T-cell (primary cell): ENCODE results near the gene TMCO4. TPM values are rescaled to one million over a fixed set of nuclear protein-coding genes. Genes with fewer than 3 reads are reported as not detected.

Source experiments
- ATAC-seq, 4 experiments: fragments of 200-7000 bp in 3 of 4; fragments of 150-1000 bp in 1 of 4; cut with Tn5 transposase; replicated peaks in 1 of 4; 1 replicate in 3 of 4; 2 replicates in 1 of 4; pipeline ENCODE4 v1.10.0; 2021; ENCODE audit warnings: moderate library complexity in 3 of 4, mild to moderate bottlenecking in 2 of 4, moderate number of reproducible peaks in 1 of 4
- CTCF ChIA-PET, 2 donors: fragments of 300-600 bp; sonication (Branson Sonifier 250); formaldehyde crosslinking; loops; one replicate each; lab custom pipeline; 2022; ENCODE audit warnings: antibody characterized with exemption in 2 of 2; lab: Charles Lee
- POLR2A ChIA-PET, 2 donors: fragments of 300-600 bp; sonication (Branson Sonifier 250); formaldehyde crosslinking; loops; one replicate each; lab custom pipeline; 2022; ENCODE audit warnings: antibody characterized with exemption in 2 of 2; lab: Charles Lee
- DNase-seq, 35 experiments: peaks; one replicate each; pipeline versions ENCODE4 v3.0.0 to v3.0.0-alpha.2; 2013 to 2023
- H3K27ac ChIP-seq: one replicate; pipeline ENCODE4 v1.5.1; 2013; ENCODE audit warnings: low read length
- H3K27me3 ChIP-seq, 2 experiments: replicated peaks in 1 of 2; 1 replicate in 1 of 2; 2 replicates in 1 of 2; pipeline versions ENCODE4 v1.6.1 to v1.7.0; 2013; ENCODE audit warnings: low read length in 1 of 2, mixed read lengths in 1 of 2; ENCODE audit not compliant: control insufficient read depth in 2 of 2, insufficient read depth in 2 of 2; ENCODE audit errors: extremely low read depth in 1 of 2
- H3K36me3 ChIP-seq, 2 donors: 1 replicate in 1 of 2; 2 replicates in 1 of 2; pipeline versions ENCODE4 v1.6.1 to v1.7.0; 2013; ENCODE audit warnings: low read length in 1 of 2; ENCODE audit not compliant: control insufficient read depth in 2 of 2, insufficient read depth in 1 of 2; ENCODE audit errors: extremely low read depth in 1 of 2
- H3K4me1 ChIP-seq, 2 experiments: 1 replicate in 1 of 2; 2 replicates in 1 of 2; pipeline versions ENCODE4 v1.6.1 to v1.7.0; 2013; ENCODE audit warnings: low read length in 2 of 2, mixed read lengths in 1 of 2; ENCODE audit not compliant: insufficient read depth in 2 of 2, control insufficient read depth in 1 of 2; ENCODE audit errors: extremely low read depth in 1 of 2
- H3K4me3 ChIP-seq, 2 donors: 1 replicate in 1 of 2; 2 replicates in 1 of 2; pipeline versions ENCODE4 v1.5.1 to v1.7.0; 2013; ENCODE audit warnings: mild to moderate bottlenecking in 2 of 2, low read length in 1 of 2, moderate library complexity in 1 of 2; ENCODE audit not compliant: control insufficient read depth in 1 of 2; ENCODE audit errors: extremely low read depth in 1 of 2
- H3K9me3 ChIP-seq: 2 replicates; pipeline ENCODE4 v1.7.0; 2013
- H3K27ac Mint-ChIP-seq, 2 donors: one replicate each; pipeline ENCODE4 v1.8.0; 2020 to 2021; ENCODE audit warnings: mild to moderate bottlenecking in 2 of 2, mixed read lengths in 2 of 2
- H3K27me3 Mint-ChIP-seq, 2 donors: one replicate each; pipeline ENCODE4 v1.8.0; 2021 to 2022; ENCODE audit warnings: mixed read lengths in 2 of 2
- H3K36me3 Mint-ChIP-seq: one replicate; pipeline ENCODE4 v1.8.0; 2021; ENCODE audit warnings: mixed read lengths
- H3K4me1 Mint-ChIP-seq, 3 donors: one replicate each; pipeline ENCODE4 v1.8.0; 2020 to 2022; ENCODE audit warnings: mixed read lengths in 3 of 3, mild to moderate bottlenecking in 1 of 3
- H3K4me3 Mint-ChIP-seq, 3 donors: one replicate each; pipeline ENCODE4 v1.8.0; 2020 to 2022; ENCODE audit warnings: mild to moderate bottlenecking in 3 of 3, mixed read lengths in 3 of 3, moderate library complexity in 3 of 3
- H3K9me3 Mint-ChIP-seq, 3 donors: one replicate each; pipeline ENCODE4 v1.8.0; 2020 to 2022; ENCODE audit warnings: mixed read lengths in 3 of 3
- WGBS: methylation state at CpG from one replicate; pipeline ENCODE4 v1.1.5; 2013; ENCODE audit warnings: missing lambda C conversion rate; ENCODE audit not compliant: insufficient coverage; 5-methylcytosine and 5-hydroxymethylcytosine counted together
- total RNA-seq, 35 experiments: library from RNA in 6 of 35; stranded (reverse) in 6 of 35; fragments of 120-200 nt in 1 of 35; gene quantifications; one replicate each; pipeline versions ENCODE4 v1.2.1 to v1.2.4 and lab custom pipeline; 2013 to 2026

Gene TMCO4
- total RNA-seq, 5 donors from 2014 or later (not counting 1 experiment from before 2014, with no cell fraction given): 17.2 to 29.2 (median 22.3) TPM

GRCh38 chr1:19689856-19690255 is 109.9 kb downstream of the TMCO4 start:
- H3K27ac ChIP-seq: peak overlapping the region; percentile 90
- DNase-seq: peak in 1 of 35 experiments; percentile 14
- Mint-ChIP-seq H3K9me3 (peaks cover 0 to 6% (median 3%) of the 10 kb centered on the region in 3 donors), H3K27me3 (no peaks in the 10 kb centered on the region), H3K27ac (peak overlapping the region; percentile 93 to 98), H3K36me3 (peaks cover 27% of the 10 kb centered on the region), H3K4me3 (no peak overlapping the region), H3K4me1 (peaks cover 27 to 56% (median 37%) of the 10 kb centered on the region in 3 donors)
- peaks cover 10 to 46% of the 10 kb centered on the region in 2 experiments for H3K4me1 ChIP-seq
- CTCF ChIA-PET: interaction anchor here in 1 of 2 donors (0.5 kb wide), 1 partner anchor 1308 kb away, joined by 3 read pairs; no protein-coding TSS in a partner anchor
- no peak for ATAC-seq
- no peak overlapping the region for H3K4me3 ChIP-seq
- no peaks in the 10 kb centered on the region for H3K9me3 ChIP-seq
- peaks cover 10 to 15% of the 10 kb centered on the region in 2 donors for H3K36me3 ChIP-seq
- H3K27me3 ChIP-seq: no peaks in the 10 kb centered on the region
- WGBS: 96% methylated on average over 3 of the region's 3 CpGs
- POLR2A ChIA-PET: no interaction called here

- Histone ChIP-seq H3K9me3 (no peaks in the 10 kb centered on the region), H3K27me3 (no peaks in the 10 kb centered on the region), H3K27ac (peak overlapping the region; percentile 90), H3K4me3 (no peak overlapping the region), H3K4me1 (peaks cover 10 to 46% of the 10 kb centered on the region in 2 experiments), H3K36me3 (peaks cover 10 to 11% of the 10 kb centered on the region in 2 donors)
- Mint-ChIP-seq H3K4me1 (peaks cover 27 to 56% (median 37%) of the 10 kb centered on the region in 3 donors), H3K27ac (peak overlapping the region; percentile 93 to 98), H3K9me3 (peaks cover 0 to 6% (median 3%) of the 10 kb centered on the region in 3 donors), H3K36me3 (peaks cover 21% of the 10 kb centered on the region), H3K4me3 (peak overlapping the region in 1 of 3 donors; percentile 44), H3K27me3 (no peaks in the 10 kb centered on the region)
- 90% methylated on average over 3 of the region's 5 CpGs for WGBS
- ChIA-PET CTCF (no interaction called here), POLR2A (no interaction called here)
- DNase-seq (no peak), ATAC-seq (no peak)
These were observed 110.5 kb downstream of the TMCO4 start for GRCh38 chr1:19689085-19689757.

GRCh38 chr1:19688041-19688842 is 111.5 kb downstream of the TMCO4 start:
- H3K4me1 ChIP-seq: peaks cover 10 to 46% of the 10 kb centered on the region in 2 experiments
- H3K4me1 Mint-ChIP-seq: peaks cover 27 to 56% (median 37%) of the 10 kb centered on the region in 3 donors
- H3K4me3 Mint-ChIP-seq: peak overlapping the region; percentile 28 to 44 (median 29)
- peaks cover 20% of the 10 kb centered on the region for H3K36me3 Mint-ChIP-seq
- H3K4me3 ChIP-seq: no peak overlapping the region
- WGBS: 30% methylated on average over 19 of the region's 19 CpGs
- peak overlapping the region; percentile 93 to 98 for H3K27ac Mint-ChIP-seq
- DNase-seq (peak in 30 of 35 experiments; percentile 18 to 72 (median 46)), ATAC-seq (peak; percentile 76 to 88 (median 81))
- no peaks in the 10 kb centered on the region for H3K9me3 ChIP-seq
- peaks cover 0 to 6% (median 3%) of the 10 kb centered on the region in 3 donors for H3K9me3 Mint-ChIP-seq
- ChIA-PET CTCF (interaction anchor here (0.9 to 1.0 kb wide), 2 partner anchors 17 to 26 kb away, joined by 3 read pairs; no protein-coding TSS in a partner anchor), POLR2A (interaction anchor here in 1 of 2 donors (1.0 kb wide), 1 partner anchor 91 kb away, joined by 3 read pairs; a partner anchor contains a TSS)
- H3K27ac ChIP-seq: peak overlapping the region; percentile 90
- peaks cover 9 to 10% of the 10 kb centered on the region in 2 donors for H3K36me3 ChIP-seq
- no peaks in the 10 kb centered on the region for H3K27me3 ChIP-seq
- no peaks in the 10 kb centered on the region for H3K27me3 Mint-ChIP-seq

GRCh38 chr1:19687414-19687813 is 112.3 kb downstream of the TMCO4 start:
- POLR2A ChIA-PET: interaction anchor here in 1 of 2 donors (1.0 kb wide), 1 partner anchor 91 kb away, joined by 3 read pairs; a partner anchor contains a TSS

GRCh38 chr1:19685994-19686393 is 113.7 kb downstream of the TMCO4 start:
- ChIA-PET POLR2A (no interaction called here), CTCF (no interaction called here)
- H3K27me3 Mint-ChIP-seq: no peaks in the 10 kb centered on the region

More at GRCh38 chr1:19687414-19687813, 112.3 kb downstream of the TMCO4 start:
- Mint-ChIP-seq H3K9me3 (peaks cover 0 to 6% (median 3%) of the 10 kb centered on the region in 3 donors), H3K27me3 (no peaks in the 10 kb centered on the region), H3K36me3 (peaks cover 20% of the 10 kb centered on the region), H3K4me3 (peak overlapping the region in 1 of 3 donors; percentile 44), H3K4me1 (peaks cover 27 to 56% (median 37%) of the 10 kb centered on the region in 3 donors), H3K27ac (peak overlapping the region; percentile 93 to 98)
- peaks cover 10 to 46% of the 10 kb centered on the region in 2 experiments for H3K4me1 ChIP-seq
- no peaks in the 10 kb centered on the region for H3K9me3 ChIP-seq
- no peak for ATAC-seq
- CTCF ChIA-PET: interaction anchor here (0.9 to 1.0 kb wide), 2 partner anchors 17 to 26 kb away, joined by 3 read pairs; no protein-coding TSS in a partner anchor
- H3K36me3 ChIP-seq: peaks cover 9 to 10% of the 10 kb centered on the region in 2 donors
- H3K4me3 ChIP-seq: no peak overlapping the region
- WGBS: no CpG with 5 or more reads among the region's 1 CpG
- peak overlapping the region; percentile 90 for H3K27ac ChIP-seq
- DNase-seq: no peak
- H3K27me3 ChIP-seq: no peaks in the 10 kb centered on the region

GRCh38 chr1:19684677-19685076 is 115.0 kb downstream of the TMCO4 start:
- H3K4me1 Mint-ChIP-seq: peaks cover 24 to 40% (median 27%) of the 10 kb centered on the region in 3 donors
- ATAC-seq (no peak), DNase-seq (no peak)
- H3K4me3 ChIP-seq: no peak overlapping the region
- ChIA-PET POLR2A (no interaction called here), CTCF (no interaction called here)
- H3K27me3 Mint-ChIP-seq: no peaks in the 10 kb centered on the region
- H3K27ac ChIP-seq: no peak overlapping the region
- 100% methylated on average over 1 of the region's 2 CpGs for WGBS
- peaks cover 3 to 10% of the 10 kb centered on the region in 2 donors for H3K36me3 ChIP-seq
- H3K9me3 Mint-ChIP-seq: no peaks in the 10 kb centered on the region
- no peak overlapping the region for H3K27ac Mint-ChIP-seq
- no peaks in the 10 kb centered on the region for H3K9me3 ChIP-seq
- H3K36me3 Mint-ChIP-seq: peaks cover 4% of the 10 kb centered on the region
- no peak overlapping the region for H3K4me3 Mint-ChIP-seq
- H3K27me3 ChIP-seq: no peaks in the 10 kb centered on the region
- peaks cover 10 to 32% of the 10 kb centered on the region in 2 experiments for H3K4me1 ChIP-seq

More at GRCh38 chr1:19685994-19686393, 113.7 kb downstream of the TMCO4 start:
- ATAC-seq (no peak), DNase-seq (no peak)
- peaks cover 10 to 41% of the 10 kb centered on the region in 2 experiments for H3K4me1 ChIP-seq
- H3K27ac ChIP-seq: peak overlapping the region; percentile 20
- Mint-ChIP-seq H3K4me3 (no peak overlapping the region), H3K27ac (peak overlapping the region in 1 of 2 donors; percentile 98), H3K9me3 (peaks cover 0 to 6% (median 3%) of the 10 kb centered on the region in 3 donors), H3K36me3 (peaks cover 13% of the 10 kb centered on the region), H3K4me1 (peaks cover 27 to 51% (median 37%) of the 10 kb centered on the region in 3 donors)
- H3K4me3 ChIP-seq: no peak overlapping the region
- H3K27me3 ChIP-seq: no peaks in the 10 kb centered on the region
- peaks cover 5 to 10% of the 10 kb centered on the region in 2 donors for H3K36me3 ChIP-seq
- H3K9me3 ChIP-seq: no peaks in the 10 kb centered on the region
- WGBS: 80% methylated on average over 2 of the region's 9 CpGs
